Inflammatory macrophage treated with lipopolysaccharide for 4 hours (primary cell): ENCODE results near the gene TLE3.

ENCODE experiments used
- DNase-seq: peaks from one replicate; pipeline ENCODE4 v3.0.0-alpha.2; 2020

Gene TLE3

GRCh38 chr15:70097321-70098152 is at the start of gene TLE3:
TSS of gene TLE3 (minus strand) at chr15:70097917. CDS start at chr15:70096798, 1,119 bp downstream.
- peak; percentile 99 for DNase-seq

GRCh38 chr15:70147178-70147760 is 49.6 kb upstream of the TLE3 start:
- peak; percentile 22 for DNase-seq

GRCh38 chr15:70146771-70147170 is 49.1 kb upstream of the TLE3 start:
- DNase-seq, result no peak

GRCh38 chr15:70146162-70146561 is 48.4 kb upstream of the TLE3 start:
- peak; percentile 58 for DNase-seq

- DNase-seq, result no peak
These were observed 47.5 kb upstream of the TLE3 start for GRCh38 chr15:70145261-70145660.

GRCh38 chr15:70142322-70143191 is 44.8 kb upstream of the TLE3 start:
- peak; percentile 98 for DNase-seq

- DNase-seq, result no peak
These were observed 44.3 kb upstream of the TLE3 start for GRCh38 chr15:70142072-70142321.

GRCh38 chr15:70141376-70142071 is 43.8 kb upstream of the TLE3 start:
- DNase-seq, result peak; percentile 67

GRCh38 chr15:70140543-70141375 is 43.0 kb upstream of the TLE3 start:
- peak; percentile 94 for DNase-seq

GRCh38 chr15:70140025-70140542 is 42.4 kb upstream of the TLE3 start:
- DNase-seq, result no peak

- DNase-seq, result no peak
These were observed 40.2 kb upstream of the TLE3 start for GRCh38 chr15:70137967-70138366.

- peak; percentile 64 for DNase-seq
These were observed 39.3 kb upstream of the TLE3 start for GRCh38 chr15:70137021-70137420.

- no peak for DNase-seq
These were observed 36.2 kb upstream of the TLE3 start for GRCh38 chr15:70133781-70134421.

- no peak for DNase-seq
These were observed 35.6 kb upstream of the TLE3 start for GRCh38 chr15:70133296-70133695.

GRCh38 chr15:70132571-70132970 is 34.9 kb upstream of the TLE3 start:
- no peak for DNase-seq

GRCh38 chr15:70132139-70132538 is 34.4 kb upstream of the TLE3 start:
- DNase-seq, result no peak

GRCh38 chr15:70128414-70129140 is 30.9 kb upstream of the TLE3 start:
- DNase-seq, result peak; percentile 58

- peak; percentile 68 for DNase-seq
These were observed 30.2 kb upstream of the TLE3 start for GRCh38 chr15:70127770-70128413.

- no peak for DNase-seq
These were observed 29.6 kb upstream of the TLE3 start for GRCh38 chr15:70127288-70127746.

GRCh38 chr15:70126362-70126761 is 28.6 kb upstream of the TLE3 start:
- no peak for DNase-seq
